Testis (tissue), 3 donors: ENCODE results near the gene TDRD1. TPM values are rescaled to one million over a fixed set of nuclear protein-coding genes. Genes with fewer than 3 reads are reported as not detected.

Experiments
- DNase-seq: peaks from one replicate; pipeline ENCODE4 v3.0.0-alpha.2; 2019
- H3K27ac ChIP-seq, 2 donors: fragments of 200-600 bp; sonication (generic); one replicate each; pipeline ENCODE4 v1.5.1; 2019
- H3K27me3 ChIP-seq: fragments of 200-600 bp; sonication (generic); one replicate; pipeline ENCODE4 v1.5.1; 2019
- H3K36me3 ChIP-seq: fragments of 200-600 bp; sonication (generic); one replicate; pipeline ENCODE4 v1.5.1; 2017; ENCODE audit warnings: low read depth; ENCODE audit errors: missing control alignments
- H3K4me1 ChIP-seq: fragments of 200-600 bp; sonication (generic); one replicate; pipeline ENCODE4 v1.5.1; 2019
- H3K4me3 ChIP-seq, 2 donors: fragments of 200-600 bp; sonication (generic); one replicate each; pipeline ENCODE4 v1.5.1; 2017 to 2019
- H3K9me3 ChIP-seq: fragments of 200-600 bp; sonication (generic); one replicate; pipeline ENCODE4 v1.5.1; 2017
- POLR2A ChIP-seq: fragments of 450-650 bp; IDR thresholded peaks from one replicate; pipeline ENCODE4 v1.6.1; 2017; ENCODE audit warnings: antibody characterized with exemption, mild to moderate bottlenecking, moderate library complexity
- WGBS, 2 donors: methylation state at CpG; one replicate each; pipeline ENCODE4 v1.1.5; 2018; 5-methylcytosine and 5-hydroxymethylcytosine counted together
- intact Hi-C: fragments of 100-400 bp; cut with DNase I; formaldehyde crosslinking; loops from one replicate; pipeline ENCODE4 v1.15.1; 2023; ENCODE audit warnings: low total_unique reads
- microRNA counts, 2 donors: library from miRNA; unstranded; fragments of <30 nt; microRNA quantifications; one replicate each; lab custom pipeline; 2016
- polyA plus RNA-seq: library from polyadenylated mRNA; stranded (reverse); fragments of 350-450 nt; fragmentation: Illumina TruSeq; extraction: RNeasy Lipid Tissue Mini Kit (QIAGEN cat#74804); gene quantifications from one replicate; pipeline ENCODE4 v1.2.3, GENCODE V29; 2014; ENCODE audit warnings: low read depth, low replicate concordance; ENCODE audit not compliant: insufficient read depth
- small RNA-seq, 2 donors: library from RNA; depleted of rRNA; stranded (forward); fragments of <200 nt; gene quantifications; one replicate each; pipeline ENCODE3, GENCODE V24; 2016
- total RNA-seq, 2 donors: library from RNA; depleted of rRNA; stranded (reverse); fragments of >200 nt; gene quantifications; one replicate each; pipeline ENCODE4 v1.2.3, GENCODE V29; 2016
- TF ChIP-seq, protein P1 (sequence below), 3 experiments: fragments of 450-650 bp in 2 of 3; fragments of 200-600 bp in 1 of 3; sonication (generic) in 1 of 3; IDR thresholded peaks; one replicate each; pipeline ENCODE4 v1.5.1; 2016 to 2019; ENCODE audit warnings: antibody characterized with exemption in 3 of 3, mild to moderate bottlenecking in 2 of 3, moderate library complexity in 1 of 3

Gene TDRD1
- total and polyA plus RNA-seq, 3 donors from 2014 or later = 25.7 to 32.7 (median 32.3) TPM

DNA sequence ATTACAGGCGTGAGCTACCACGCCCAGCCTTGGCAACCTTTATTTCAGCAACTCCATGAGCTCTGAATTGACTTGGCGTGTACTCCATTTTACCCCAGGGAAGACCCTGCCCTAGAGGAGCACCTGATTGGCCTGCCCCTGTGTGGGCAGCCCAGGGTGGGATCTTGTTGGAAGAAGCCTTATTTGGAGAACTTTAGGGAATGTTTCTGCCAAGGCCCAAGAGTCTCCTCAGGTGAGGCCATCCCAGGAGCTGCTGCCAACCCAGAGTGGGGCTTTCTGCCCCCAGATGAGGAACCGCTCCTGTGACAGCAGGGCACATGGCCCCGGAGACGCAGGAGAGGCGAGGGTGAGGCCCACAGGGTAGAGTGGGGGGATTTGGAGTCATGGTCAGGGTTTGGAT lies 101.9 kb downstream of the TDRD1 start:
- no peak for DNase-seq
- no peaks in the 10 kb centered on the region for H3K9me3 ChIP-seq
- H3K4me3 ChIP-seq = no peak overlapping the region
- no peaks in the 10 kb centered on the region for H3K27me3 ChIP-seq
- TF ChIP-seq, protein P1, sequence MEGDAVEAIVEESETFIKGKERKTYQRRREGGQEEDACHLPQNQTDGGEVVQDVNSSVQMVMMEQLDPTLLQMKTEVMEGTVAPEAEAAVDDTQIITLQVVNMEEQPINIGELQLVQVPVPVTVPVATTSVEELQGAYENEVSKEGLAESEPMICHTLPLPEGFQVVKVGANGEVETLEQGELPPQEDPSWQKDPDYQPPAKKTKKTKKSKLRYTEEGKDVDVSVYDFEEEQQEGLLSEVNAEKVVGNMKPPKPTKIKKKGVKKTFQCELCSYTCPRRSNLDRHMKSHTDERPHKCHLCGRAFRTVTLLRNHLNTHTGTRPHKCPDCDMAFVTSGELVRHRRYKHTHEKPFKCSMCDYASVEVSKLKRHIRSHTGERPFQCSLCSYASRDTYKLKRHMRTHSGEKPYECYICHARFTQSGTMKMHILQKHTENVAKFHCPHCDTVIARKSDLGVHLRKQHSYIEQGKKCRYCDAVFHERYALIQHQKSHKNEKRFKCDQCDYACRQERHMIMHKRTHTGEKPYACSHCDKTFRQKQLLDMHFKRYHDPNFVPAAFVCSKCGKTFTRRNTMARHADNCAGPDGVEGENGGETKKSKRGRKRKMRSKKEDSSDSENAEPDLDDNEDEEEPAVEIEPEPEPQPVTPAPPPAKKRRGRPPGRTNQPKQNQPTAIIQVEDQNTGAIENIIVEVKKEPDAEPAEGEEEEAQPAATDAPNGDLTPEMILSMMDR (IDR thresholded peaks at IDR 0.05) = no peak
- TF ChIP-seq POLR2A = no peak
- no peaks in the 10 kb centered on the region for H3K36me3 ChIP-seq
- no peaks in the 10 kb centered on the region for H3K4me1 ChIP-seq
- 72 to 78% methylated on average over 5 to 7 of the region's 7 CpGs for WGBS, 2 donors
- H3K27ac ChIP-seq = no peak overlapping the region
- intact Hi-C loops = no loop called here

DNA sequence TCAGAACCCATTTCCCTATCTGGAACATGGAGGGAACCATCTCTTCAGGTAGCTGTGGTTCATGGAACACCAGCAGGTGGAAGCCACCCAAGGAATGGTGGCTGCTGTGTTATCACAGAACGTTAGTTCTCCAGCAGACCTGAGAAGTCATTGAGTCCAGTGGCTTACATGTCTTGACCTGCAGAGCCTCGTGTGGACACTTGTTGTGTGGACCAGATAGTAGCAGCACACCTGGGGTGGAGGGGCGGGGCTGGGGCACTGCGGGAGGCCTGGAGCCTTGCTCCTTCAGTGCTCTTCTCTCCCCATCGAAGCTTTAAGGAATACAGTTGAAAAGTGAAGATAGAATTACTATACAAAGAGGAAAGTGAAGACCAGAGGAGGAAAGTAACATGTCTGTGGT lies 102.3 kb downstream of the TDRD1 start:
- Histone ChIP-seq H3K27me3 (no peaks in the 10 kb centered on the region), H3K27ac (no peak overlapping the region), H3K9me3 (no peaks in the 10 kb centered on the region), H3K36me3 (no peaks in the 10 kb centered on the region), H3K4me3 (no peak overlapping the region), H3K4me1 (no peaks in the 10 kb centered on the region)
- 94% methylated on average over 3 to 5 of the region's 5 CpGs for WGBS, 2 donors
- intact Hi-C loops = no loop called here
- no peak for DNase-seq
- TF ChIP-seq, protein P1 (IDR thresholded peaks at IDR 0.05) = no peak
- no peak for TF ChIP-seq POLR2A

MicroRNAs encoded within 50 kb of the gene (microRNA counts, 767-probe panel; counts per million panel counts)
- microRNA hsa-miR-2110 (lab: Ali Mortazavi, UCI) = 0 to 152 counts per million in 2 donors

Small RNAs within 50 kb of the gene (small RNA-seq; reads per million reads assigned to genes)
- 0 reads per million in 2 donors for gene RF02277

Other genes with a start within 250 kb of the TDRD1 start
- gene ADRB1, start 135.5 kb upstream of the TDRD1 start, total RNA-seq = under 1 TPM; 0.55 to 0.99 TPM
- 0.32 TPM for gene ADRB1, start 135.5 kb upstream of the TDRD1 start, polyA plus RNA-seq
- 10 to 100 TPM; 30.8 to 39.8 TPM for gene CCDC186, start 5.2 kb upstream of the TDRD1 start, total RNA-seq
- gene CCDC186, start 5.2 kb upstream of the TDRD1 start, polyA plus RNA-seq = 5.3 TPM
- 1 to 10 TPM; 2.4 TPM for gene VWA2, start 59.9 kb downstream of the TDRD1 start, total RNA-seq
- gene VWA2, start 59.9 kb downstream of the TDRD1 start, polyA plus RNA-seq = 2.6 TPM
- 1 to 10 TPM; 4.0 to 6.9 TPM for gene AFAP1L2, start 225.1 kb downstream of the TDRD1 start, total RNA-seq
- 7.4 TPM for gene AFAP1L2, start 225.1 kb downstream of the TDRD1 start, polyA plus RNA-seq